GM19328 (cell line): Measurements from ENCODE around the gene EIF6.

Experiments
- ATAC-seq: cut with Tn5 transposase; IDR thresholded peaks from one replicate; pipeline ENCODE4 v1.9.1; 2021; ENCODE audit warnings: mild to moderate bottlenecking, moderate library complexity; ENCODE audit not compliant: unreplicated experiment

The EIF6 gene

DNA sequence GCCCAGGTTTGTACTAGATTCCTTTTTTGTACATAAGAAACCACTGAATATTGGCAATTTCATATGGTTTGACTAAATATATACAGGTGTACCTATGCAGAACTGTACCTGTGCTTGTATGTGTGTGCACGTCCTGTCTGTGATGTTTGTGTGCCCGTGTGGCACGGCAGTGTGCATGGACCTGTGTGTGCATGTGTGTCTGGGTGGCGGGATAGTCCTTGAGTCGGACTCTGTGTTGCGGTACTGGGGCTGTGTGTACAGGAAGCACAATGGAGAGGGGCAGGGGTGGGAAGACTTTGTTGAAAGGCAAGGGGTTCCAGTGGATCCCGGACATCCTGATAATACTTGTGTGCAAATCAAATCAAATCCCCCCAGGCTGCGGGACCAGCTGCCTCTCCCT is 11.1 kb upstream of the EIF6 start:
- no peak for ATAC-seq

DNA sequence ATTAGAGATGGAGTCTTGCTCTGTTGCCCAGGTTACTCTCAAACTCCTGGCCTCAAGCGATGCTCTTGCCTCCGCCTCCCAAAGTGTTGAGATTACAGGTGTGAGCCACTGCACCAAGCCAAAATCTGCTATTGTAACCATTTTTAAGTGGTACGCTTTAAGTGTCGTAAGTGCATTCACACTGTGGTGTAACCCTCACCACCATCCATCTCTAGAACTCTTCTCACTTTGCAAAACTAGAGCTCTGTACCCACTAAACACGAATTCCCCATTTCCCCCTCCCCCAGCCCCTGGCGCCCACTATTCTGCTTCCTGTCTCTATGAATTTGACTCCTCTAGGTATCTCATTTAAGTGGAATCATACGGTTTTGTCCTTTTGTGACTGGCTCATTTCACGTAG is 10.5 kb upstream of the EIF6 start:
- no peak for ATAC-seq

DNA sequence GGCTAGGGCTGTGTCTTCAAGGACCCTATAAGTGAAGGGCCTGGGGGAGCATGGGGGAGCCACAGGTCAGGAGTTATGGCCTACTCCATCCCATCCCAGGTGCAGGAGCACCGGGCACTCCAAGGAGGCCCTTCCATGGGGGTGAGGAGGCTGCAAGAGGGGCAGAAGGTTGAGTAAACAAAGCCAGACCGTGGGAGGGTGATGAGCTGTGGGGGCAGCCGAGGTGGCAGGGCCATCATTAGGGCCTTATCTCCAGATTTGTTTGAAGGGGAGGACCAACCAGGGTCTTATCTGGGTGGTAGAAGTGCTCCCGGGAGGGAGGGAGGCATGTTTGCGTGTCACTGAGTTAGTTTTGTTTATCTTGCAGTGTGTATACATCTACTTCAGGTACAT is 9.7 kb upstream of the EIF6 start:
- no peak for ATAC-seq

DNA sequence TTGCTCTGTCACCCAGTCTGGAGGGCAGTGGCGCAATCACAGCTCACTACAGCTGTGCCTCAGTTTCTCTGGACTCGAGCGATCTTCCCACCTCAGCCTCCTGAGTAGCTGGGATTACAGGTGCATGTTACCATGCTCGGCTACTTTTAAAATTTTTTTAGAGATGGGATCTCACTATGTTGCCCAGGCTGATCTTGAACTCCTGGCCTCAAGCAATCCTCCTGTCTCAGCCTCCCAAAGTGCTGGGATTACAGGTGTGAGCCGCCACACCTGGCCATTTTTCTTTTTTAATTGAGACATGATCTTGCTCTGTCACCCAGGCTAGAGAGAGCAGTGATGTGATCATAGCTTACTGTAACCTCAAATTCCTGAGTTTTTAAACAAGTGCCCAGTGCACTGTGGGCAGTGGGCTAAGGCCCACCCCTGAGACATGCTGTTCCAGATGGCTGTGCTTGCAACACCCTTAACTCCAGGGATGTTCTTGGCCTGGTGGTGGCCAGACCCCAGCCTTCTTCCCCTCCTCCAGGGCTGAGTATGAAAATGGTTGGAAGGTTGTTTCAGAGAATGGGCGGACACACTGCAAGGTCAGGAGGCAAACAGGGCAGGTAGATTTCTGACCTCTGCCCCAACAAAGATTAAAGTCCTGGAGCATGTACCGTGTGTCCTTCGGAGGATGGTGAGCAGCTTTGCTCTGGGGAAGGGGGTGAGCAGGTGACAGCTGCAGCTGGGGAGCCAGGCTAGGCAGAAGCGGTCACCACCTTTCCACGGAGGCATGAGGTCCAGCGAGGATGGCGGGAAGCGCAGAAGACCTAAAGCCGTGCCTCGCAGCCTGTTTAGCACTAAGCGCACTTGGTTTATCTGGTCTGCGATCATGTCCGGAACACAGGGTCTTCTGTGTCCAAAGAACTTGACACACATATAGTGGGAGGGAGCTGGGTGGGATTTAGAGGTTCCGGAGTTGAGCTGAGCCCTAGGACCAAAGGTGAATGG is 9.0 kb upstream of the EIF6 start:
- ATAC-seq, result no peak

DNA sequence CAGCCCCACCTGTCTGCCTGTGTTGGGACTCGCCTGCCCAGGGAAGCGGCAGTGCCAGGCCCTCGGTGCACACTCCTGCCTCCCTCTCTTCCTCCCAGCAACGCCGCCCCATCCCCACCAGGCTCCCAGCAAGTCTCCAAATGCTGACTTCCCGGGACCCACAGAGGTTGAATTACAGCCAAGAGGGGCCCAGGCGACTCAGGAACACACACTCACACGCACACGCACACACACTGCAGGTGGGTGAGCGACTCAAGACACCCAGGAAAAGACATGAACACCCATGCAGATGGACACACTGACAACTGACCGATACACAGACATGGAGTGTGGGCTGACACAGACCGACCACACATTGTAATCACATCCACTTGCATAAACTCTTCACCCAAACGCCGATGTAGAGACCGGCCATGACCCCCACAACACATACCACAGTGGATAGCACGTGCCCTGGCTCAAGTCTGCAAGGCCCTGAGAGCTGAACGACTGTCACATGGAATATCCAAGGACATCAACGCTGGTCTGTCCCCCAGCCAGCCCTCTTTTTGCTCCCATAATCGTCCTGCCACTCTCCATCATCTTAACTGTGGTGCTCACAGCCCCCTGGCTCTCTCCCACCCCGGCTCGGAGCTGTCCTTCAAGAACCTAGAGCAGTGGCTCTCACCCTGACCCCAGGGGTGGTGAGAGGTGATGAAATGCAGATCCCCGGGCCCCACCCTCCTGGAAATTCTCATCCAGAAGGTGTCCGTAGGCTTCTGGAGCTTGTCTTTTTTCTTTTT is 8.1 kb upstream of the EIF6 start:
- no peak for ATAC-seq

DNA sequence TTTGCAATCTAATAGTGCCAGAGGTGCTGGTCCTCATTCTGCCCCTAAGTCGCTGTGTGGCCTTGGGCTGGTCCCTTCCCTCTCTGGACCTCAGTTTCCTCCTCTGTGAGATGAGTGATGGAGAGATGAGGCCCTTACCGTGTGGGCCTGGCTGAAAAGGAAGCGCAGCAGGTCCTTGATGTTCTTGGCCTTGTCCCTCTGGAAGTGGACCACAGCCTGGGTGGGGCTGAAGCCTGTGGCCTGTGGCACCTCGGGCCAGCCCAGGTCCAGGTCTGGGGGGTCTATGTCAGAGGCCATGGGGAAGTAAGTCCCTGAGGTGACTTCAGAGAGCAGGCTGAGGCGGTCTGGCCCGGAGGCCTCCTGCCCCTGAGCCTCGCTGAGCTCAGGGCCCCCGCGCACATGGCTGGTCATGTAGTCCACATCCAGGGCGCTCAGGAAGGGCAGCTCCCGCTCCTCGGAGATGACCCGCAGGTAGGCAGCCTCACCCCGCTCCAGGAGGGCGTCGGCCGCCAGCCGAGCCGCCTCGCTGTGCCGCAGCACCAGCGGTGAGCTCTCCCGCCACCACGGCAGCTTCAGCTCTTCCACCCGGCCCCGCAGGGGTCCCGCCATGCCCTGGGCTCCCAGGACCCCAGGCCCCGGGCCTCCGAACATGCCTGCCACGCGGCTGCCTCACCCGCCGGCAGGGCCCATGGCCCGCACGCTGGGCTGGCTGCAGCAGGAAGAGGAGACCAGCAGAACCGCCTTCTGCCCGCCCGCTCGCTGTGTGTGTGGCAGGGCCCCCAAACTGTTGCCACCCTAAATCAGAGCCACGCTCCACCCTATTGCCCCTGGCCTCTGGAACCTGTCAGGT is 7.3 kb upstream of the EIF6 start, which contains the start of gene FAM83C:
Gene FAM83C, minus strand, starts transcription at position 772 of the 850 bp plus-strand sequence. Its CDS starts 121 bp downstream, at position 651.
- no peak for ATAC-seq

DNA sequence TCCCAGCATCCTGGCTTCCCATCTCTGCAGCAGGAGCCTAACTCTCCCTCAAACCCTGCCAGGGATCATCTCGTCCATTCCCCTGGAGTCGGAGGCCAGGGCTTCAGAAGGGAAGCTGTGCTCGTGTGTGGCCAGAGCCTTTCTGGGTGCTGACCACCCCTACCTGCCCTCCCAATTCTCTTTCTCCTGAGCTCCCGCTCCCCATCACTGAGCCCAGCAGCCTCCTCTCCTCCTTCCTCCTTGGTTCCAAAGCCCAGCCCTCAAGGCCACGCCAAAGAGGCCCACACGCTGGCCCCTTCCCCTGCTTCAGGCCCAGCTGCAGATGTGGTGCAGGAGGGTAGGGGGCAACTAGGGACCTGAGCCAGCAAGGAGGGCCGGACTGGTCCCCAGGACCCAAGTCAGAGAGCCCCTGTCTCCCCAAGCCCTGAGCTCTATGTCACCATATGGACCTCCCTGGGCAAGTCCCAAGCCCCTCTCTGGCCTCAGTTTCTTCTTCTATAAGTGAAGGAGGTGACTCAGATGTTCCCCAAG is 6.4 kb upstream of the EIF6 start:
- ATAC-seq, result no peak

DNA sequence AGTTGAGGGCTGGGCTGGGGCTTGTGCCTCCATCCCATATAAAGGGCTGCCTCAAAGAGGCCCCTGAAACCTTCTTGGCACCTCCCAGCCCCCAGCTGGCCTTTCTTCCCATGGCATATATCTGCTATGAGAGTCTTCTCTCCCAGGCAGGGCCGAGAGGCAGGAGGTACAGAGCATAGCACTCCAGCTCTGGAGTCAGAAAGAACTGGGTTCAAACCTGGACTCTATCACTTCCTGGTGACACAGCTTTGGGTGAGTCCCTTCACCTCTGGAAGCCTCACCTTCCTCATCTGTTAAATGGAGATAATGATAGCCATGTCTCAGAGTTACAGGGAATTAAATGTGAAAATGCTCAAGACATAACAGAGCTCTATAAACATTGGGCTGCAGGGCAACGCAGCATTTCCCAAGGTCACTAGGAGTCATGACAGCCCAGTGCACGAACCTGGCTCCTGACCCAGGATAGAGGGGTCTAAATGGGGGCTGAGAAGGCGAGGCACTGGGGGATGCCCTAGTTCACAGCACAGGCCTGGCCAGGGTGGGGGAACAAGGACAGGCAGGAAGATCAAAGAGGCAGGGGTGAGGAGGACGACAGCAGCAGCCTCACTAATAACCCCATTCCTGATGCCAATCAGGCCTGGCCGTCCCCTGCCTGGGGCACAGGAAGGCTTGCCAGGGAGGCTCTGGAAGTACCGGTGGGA is 5.8 kb upstream of the EIF6 start:
- no peak for ATAC-seq

DNA sequence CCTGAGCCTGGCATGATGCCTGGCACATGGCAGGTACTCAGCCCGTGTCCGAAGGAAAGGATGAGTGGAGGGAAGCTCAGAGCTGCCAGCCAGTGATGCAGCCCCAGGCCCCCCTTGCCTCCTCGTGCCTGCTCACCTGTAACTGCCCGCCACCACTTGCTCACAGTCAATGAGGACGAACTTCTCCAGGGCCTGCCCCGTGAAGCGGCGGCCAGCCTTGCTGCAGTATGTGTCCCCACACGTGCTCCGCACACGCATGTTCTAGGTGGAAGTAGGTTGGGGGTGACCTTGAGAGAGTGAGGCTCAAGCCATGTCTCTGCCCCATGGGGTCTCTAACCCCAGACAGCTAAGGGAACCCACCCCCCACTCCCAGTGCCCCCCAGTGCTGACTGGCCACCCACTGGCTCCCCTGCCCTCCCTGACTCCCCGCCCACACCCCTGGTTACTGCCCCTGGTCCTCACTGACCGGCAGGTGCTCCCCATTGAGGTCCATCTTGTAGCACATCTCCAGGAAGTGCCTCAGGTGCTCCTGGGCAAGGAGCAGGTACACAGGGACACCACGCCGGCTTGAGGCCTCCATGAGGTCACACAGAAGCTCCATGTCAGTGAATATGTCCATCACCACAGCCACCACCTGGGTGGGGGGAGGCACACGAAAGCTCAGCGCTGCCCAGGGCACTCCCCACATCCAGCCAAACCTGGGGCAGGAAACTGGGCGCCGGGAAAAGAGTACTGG is 3.9 kb upstream of the EIF6 start:
- ATAC-seq, result no peak

DNA sequence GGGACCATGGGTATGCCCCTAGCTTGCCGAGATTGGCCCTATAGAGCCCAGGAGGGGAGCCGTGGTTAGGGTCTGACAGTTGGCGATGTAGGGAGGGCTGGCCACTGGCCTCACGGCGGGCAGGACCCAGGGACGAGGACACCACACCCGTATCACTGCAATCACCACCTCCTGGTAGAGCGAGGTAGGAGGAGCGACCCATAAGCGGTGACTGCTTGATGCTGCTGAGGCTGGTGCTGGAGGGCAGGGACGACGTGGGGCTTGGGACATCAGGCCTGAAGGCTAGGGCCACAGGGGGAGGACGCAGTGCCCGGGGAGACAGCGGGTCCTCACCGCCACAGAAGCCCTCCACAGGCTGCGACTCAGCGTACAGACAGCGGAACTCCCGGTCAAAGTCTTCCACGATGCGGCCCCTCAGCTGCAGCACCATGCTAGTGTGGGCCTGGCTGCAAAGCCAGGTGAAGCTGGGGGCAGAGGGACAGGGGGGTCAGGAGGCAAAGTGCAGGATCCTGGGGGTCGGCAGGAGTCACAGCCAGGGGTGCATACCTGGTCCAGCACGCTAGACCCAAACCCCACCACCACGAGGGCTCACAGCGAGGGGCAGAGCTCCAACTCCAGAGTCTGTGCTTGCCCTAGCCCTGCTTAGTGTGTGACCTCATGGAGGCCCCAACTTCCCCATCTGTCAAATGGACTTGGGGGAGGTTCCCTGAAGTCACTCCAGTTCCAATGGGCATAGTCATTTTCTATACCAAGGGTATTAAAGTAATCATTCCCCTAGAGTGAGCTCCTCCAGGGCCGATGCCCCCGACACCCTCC is 3.1 kb upstream of the EIF6 start:
- no peak for ATAC-seq

DNA sequence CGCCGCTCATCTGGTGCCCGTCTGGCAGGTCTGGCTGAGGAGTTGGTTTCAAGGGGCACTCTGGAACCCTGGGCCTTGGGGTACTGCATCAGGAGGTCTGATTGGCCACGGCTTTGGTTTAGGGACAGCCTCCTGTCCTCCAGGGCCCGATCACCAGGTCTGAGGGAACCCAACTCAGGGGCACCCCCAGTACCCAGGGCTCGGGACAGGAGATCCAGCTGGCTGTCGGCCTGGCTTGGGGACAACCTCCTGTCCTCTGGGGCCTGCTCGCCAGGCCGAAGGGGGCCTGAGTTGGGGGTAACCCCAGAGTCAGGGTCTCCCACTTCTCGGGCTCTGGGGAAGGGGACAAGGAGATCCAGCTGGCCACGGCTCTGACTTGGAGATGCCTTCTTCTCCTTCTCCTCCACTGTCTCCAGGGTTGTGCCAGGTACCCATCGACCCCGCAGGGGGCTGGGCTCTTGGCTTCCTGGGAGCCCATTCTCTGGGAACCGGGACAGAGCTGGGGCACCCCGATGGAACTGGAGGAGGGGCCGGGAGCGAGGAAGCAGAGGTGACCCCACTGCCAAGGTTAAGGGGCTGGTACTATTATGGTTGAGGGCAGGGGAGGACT is 2.4 kb upstream of the EIF6 start:
- ATAC-seq, result no peak

DNA sequence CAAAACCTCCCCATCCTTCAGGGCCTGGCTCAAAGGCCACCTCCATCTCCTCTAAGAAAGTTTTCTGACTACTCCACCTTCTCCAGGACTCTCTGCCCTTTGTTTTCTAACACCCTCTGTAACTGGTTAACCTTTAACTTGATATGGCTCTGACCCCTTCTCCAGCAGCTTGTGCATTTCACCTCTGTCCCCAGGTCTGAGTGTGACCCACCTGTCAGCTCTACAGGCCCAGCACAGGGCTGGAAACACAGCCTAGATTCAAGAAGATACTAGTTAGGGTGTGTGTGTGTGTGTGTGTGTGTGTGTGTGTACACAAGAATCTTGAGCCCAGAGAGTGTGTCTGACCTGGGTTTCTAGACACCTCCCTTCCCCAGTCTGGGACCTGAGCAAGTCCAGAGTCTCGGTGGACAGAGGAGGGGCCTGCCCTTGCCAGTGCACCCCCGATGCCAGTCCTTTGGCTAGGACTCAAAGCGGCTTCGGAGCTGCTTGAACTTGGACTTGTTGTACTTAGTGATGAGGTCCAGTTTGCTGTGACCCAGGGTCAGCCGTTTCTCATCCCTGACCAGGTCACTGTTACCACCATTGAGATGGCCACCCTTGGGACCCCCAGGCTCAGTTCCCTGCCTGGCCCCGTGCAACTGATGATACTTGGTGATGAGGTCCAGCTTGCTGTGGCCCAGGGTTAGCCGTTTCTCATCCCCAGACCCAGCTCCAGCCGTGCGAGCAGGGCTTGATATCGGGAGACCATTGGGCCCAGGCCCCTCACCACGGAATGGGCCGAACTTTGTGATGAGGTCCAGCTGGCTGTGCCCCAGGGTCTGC is 1.7 kb upstream of the EIF6 start:
- no peak for ATAC-seq

DNA sequence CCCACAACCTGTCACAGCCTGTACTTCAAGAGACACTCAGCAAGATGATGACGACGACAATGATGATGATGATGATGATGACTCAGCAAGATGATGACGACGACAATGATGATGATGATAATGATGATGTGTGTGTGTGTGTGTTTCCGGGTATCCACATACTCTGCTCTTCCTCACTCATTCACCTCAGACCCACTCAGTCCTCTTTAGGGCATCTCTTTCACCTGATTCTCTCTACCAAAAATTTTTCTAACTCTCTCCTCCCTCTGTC is 1.2 kb upstream of the EIF6 start:
- no peak for ATAC-seq

DNA sequence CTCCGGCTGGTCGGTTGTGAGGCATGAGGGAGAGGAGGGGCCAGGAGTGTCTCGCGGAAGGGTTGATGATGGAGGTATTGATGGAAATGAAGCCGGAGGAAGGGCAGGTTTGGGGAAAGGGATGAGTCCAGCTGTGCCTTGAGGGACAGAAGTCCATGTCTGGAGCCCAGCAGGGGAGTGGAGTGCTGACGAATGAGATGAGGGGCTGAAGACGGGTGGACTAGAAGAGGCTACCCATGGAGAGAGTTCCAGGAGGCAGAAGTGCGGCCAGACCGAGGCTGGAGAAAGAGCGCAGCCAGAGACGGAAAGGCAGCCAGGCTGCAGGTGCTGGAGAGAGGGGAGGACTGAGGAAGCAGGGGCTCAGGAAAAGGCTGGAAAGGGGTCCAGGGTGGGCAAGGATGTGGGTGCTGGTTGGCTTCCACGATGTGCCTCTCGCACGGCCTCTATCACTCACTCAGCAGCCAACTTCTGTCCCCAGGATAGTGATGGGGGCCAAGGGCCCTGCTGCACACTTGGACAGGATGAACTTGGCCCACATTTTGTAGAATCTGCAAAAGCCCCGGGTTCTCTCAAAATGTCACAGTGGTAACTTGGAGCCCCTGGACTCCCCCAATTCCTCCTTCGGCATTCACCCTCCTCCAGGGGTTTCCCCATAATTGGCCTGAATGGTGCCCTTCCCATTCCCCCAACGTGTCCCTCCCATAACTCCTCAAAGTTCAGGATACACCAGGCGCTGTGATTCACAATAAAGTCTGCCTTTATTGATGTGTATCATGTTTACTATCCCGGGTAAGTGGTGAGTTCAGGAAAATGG is 627 bp upstream of the EIF6 start:
- ATAC-seq, result no peak

DNA sequence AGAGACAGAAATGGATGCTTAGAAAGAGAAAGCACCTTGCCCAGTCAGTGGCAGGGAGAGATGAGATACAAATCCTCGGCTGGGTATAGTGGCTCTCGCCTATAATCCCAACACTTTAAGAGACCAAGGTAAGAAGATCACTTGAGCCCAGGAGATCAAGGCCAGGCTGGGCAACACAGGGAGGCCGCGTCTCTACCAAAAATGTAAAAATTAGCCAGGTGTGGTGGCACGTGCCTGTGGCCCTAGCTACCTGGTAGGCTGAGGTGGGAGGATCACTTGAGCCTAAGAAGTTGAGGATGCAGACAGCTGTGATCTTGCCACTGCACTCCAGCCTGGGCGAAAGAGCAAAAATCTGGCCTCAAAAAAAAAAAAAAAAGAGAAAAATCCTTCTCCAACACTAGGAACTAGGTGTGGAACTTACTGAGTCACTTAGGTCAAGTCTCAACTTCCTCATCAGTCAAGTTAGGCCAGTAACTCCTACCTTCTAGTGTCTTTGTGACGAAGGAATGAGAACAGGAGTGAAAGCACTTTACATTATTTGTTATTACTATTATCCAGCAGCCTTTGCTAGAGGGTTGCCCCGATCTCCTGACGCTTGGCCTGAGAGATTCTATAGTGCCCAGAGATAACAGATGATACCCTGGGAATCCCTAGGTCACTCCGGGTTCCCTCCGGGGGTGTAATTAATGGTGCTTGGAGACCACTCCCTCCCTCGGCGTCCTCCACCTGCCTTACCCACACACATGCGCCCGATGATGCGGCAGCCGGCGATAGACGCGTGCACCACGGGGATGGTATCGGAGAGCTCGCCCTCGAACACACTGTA is 918 bp downstream of the EIF6 start:
- no peak for ATAC-seq
